ENCODE data around the gene CSNK1G2.

The CSNK1G2 gene

DNA sequence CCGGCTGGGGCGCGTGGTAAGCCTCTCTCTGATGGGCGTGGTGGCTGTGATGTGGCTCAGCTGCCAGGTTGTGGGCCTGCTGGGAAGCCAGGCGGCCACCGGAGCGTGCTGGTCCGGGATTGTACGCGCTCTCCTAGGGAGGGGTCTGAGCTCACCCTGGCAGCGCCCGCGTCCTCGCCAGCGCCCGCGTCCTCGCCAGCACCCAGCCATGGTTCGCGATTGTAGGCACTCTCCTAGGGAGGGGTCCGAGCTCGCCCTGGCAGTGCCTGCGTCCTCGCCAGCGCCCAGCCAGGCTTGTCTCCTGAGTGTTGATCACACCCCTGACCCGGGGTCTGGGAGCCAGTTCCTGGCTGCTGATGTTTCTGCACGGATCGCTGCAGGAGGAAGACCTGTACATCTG lies 22.0 kb upstream of the CSNK1G2 start:
- DNase-seq (ENCODE audit: low spot score): no peak

DNA sequence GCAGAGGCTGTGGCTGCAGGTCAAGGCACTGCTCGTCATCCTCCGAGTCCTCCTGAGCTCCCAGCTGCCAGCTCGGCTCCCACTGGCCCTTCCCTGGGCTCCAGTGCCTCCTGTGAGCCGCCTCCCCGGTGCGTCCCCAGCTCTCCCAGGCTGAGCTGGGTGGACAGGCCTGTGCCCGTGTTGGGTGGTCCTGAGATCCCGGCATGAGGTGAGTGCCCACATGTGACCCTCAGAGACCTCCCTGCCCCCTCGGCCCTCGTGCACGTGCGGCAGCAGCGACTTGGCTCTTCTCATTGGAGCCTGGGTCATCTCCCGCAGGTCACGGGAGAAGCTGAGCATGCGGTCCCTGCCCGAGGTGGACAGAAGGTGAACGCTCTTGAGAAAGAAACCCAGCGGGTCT lies 20.3 kb upstream of the CSNK1G2 start:
- no peak for DNase-seq (ENCODE audit: low spot score)

DNA sequence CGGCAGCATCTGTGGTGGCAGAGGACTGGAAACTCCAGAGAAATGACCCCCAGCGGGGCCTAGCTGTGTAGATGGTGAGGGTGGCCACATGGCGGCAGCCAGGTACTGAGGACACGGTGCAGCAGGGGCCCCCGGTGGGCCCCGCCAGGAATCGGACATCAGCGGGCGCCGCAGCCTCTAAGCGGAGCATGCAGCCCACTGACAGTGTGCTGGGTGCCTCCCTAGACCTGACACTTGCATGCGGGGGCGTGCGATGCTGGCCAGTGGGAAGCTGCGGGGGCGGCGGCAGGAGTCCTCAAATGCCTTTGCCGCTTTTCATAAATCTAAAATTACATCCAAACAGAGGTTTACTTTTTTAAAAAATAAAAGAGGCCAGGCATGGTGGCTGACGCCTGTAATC lies 19.6 kb upstream of the CSNK1G2 start:
- DNase-seq (ENCODE audit: low spot score): no peak

DNA sequence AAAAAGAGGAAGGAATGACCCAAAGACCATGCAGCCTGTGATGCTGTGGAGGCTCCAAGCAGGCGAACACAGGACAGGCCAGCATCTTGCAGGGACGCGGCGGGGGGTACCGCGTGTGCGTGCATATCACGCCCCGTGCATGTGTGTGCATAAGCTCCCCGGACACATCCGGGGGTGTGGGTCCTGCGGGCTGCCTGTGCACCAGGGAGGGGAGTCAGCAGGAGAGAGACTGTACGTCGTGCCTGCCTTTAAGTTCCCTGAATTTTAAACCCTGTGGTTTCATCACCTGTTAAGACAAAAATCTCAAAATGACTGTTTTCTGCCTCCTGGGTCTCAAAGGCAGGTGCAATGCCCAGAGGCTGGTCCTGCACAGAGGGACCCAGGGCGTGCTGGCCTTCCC lies 19.1 kb upstream of the CSNK1G2 start:
- DNase-seq (ENCODE audit: low spot score): no peak

DNA sequence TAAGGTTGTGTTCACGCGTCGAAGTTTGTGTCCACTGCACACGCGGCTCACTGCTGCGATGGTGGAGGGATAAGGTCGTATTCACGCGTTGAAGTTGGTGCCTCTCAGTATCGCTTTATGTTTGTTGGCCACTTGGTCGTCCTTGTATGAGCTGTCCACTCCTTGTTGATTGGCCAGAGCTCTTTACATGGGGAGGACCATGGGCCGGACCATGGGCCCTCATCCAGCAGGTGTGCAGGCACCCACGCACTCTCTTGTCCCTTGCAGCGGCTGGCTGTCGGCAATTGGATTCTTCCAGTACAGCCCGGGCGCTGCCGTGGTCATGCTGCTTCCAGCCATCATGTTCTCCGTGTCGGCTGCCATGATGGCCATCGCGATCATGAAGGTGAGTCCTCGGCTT lies 18.2 kb upstream of the CSNK1G2 start:
- DNase-seq (ENCODE audit: low spot score): no peak

DNA sequence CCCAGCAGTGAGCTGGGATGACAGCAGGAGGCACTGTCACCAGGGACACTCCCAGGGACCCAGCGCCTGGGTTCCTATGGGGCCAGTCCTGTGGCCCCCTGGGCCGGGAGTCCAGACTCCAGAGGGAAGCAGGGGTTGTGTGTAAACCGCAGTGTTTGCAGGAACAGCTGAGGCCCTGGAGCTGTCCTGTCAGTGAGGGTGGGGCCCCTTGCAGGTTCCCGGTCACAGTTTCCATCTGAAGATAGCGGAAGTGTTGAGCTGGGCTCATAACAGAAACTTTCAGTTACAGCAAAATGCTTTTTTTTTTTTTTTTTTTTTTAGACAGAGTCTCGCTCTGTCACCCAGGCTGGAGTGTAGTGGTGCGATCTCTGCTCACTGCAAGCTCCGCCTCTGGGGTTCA lies 17.7 kb upstream of the CSNK1G2 start:
- no peak for DNase-seq (ENCODE audit: low spot score)

DNA sequence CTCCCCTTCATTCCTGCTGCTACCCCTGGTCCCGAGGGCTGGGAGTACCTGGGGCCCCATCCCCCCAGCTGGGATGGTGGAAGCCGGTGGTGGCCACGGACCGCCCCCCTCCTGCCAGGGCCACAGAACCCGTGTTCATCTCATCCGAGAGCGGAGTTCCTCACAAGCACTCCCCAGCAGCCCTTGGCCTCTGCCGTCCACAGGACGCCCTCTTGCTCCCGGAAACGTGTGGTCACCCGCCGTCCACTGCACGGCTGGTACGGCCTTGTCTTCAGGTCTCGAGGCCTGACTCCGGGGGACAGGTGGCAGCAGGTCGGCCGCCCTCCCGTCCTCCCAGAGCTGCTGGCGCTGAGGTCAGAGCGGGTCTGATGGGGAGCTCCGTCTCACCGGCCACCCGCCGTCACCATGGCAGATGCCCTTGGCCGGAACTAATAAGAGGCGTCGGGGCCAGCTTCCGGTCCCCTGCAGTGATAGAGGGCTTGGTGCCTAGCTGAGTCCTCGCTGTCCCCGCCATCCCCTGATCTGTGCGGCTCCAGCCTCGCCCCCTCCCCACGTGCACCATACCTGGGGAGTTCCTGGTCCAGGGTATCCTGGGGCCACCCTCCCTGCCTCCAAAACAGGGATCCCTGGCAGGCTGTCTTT lies 16.5 kb upstream of the CSNK1G2 start:
- DNase-seq (ENCODE audit: low spot score): no peak

DNA sequence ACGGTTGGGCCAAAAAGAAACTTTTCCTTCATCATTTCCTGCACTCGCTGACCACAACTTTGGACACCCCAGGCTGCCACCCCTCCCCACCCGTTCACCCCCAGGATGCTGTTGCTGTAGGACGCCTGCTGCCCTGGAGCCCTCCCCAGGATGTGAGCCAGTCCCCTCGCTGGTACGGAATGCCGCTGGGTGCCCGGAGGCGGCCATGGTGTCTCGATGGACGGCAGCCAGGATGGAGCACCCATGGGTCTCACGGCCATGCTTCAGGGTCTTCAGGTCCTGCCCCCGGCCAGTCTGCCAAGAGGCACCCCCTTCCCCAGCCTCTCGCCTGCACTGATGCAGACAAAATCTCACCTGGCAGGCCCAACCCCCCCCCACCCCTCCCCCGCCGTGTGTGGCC lies 15.4 kb upstream of the CSNK1G2 start:
- DNase-seq (ENCODE audit: low spot score): no peak

DNA sequence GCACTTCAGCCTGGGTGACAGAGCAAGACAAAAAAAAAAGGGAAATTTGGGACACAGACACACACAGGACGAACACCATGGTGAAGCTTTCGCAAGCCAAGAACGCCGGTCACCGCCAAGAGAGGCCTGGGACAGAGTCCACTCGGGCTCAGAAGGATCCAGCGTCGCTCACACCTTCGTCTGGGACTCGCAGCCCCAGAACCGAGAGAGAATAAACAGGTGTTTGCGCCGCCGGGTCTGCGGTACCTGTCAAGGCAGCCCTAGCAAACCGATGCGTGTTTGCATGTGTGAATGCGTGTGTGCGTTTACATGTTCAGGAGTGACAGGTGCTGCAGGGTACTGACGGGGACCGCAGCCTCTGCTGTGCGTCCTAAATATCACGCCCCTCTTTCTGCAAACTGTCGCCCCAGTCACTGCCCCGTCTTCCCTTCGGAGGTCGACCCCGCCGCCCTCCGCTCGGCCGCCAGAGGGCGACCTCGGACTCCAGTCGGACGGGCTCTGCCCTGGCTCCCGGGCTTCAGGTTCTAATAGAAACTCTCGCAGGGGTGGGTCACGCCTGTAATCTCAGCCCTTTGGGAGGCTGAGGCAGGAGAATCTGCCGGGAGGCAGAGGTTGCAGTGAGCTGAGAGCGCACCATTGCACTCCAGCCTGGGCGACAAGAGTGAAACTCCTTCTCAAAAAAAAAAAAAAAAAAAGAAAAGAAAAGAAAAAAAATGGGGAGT lies 11.8 kb upstream of the CSNK1G2 start:
- peak; percentile 91 for DNase-seq (ENCODE audit: low spot score)

DNA sequence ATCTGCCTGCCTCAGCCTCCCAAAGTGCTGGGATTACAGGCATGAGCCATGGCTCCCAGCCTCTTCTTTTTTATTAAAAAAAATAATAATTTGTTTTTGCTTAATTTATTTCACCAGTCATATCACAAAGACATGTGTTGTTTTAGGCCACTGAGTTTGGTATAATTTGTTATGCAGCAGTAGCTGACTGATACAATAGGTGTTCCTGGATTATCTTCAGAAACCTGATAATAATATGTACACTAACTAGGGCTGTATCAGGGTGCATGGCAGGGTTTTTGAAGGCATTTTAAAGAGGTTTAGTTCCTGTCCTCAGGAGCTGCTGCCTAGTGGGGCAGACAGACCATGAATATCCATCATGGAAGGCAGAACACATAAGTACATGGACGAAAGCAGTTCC lies 9.5 kb upstream of the CSNK1G2 start:
- DNase-seq (ENCODE audit: low spot score): no peak

DNA sequence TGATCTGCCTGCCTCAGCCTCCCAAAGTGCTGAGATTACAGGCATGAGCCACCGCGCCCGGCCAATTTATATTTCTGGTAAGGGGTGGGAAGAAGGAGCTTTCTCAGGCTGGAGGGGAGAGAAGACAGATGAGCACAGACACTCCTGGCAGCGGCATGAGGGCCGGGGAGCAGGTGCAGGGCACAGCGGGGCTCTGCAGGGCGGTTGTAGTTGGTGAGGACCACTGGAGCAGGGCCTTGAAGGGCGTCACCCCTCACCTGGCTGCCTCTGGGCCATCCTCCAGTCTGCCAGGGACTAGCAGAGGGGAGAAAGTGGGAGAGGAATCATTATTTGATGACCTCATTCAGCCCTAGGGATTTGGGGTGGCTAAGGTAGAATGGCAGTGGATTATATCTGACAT lies 8.6 kb upstream of the CSNK1G2 start:
- no peak for DNase-seq (ENCODE audit: low spot score)

DNA sequence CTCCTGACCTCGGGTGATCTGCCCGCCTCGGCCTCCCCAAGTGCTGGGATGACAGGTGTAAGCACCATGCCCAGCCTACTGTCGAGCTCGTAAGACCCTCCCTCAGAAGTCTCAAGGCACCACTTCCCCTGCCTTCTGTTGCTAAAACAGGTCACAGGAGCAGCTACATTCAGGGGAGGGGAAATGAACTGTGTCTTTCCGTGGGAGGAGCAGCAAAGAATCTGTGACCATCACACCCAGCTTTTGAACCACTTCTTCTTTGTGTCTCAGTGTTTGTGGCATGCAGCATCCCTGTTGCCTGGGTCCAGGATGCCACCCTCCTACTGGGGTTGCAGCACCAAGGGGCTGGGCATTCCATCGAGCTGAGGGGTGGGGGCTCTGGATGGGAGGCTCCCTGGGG lies 7.7 kb upstream of the CSNK1G2 start:
- DNase-seq (ENCODE audit: low spot score): no peak

DNA sequence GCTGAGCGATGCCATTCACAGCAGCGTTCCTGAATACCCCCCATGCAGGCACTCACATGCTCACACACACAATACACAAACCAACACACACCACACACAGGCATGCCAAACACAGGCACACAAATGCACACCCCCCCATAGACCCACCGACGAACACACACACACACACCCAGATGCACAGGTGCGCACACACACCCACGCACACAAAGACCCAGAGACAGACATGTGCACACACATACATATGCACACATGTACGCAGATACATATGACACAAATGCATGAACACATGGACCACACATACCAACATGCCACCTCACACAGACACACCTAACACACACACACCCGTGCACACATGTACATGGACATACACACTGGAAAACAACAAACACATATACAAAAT lies 7.0 kb upstream of the CSNK1G2 start:
- no peak for DNase-seq (ENCODE audit: low spot score)

DNA sequence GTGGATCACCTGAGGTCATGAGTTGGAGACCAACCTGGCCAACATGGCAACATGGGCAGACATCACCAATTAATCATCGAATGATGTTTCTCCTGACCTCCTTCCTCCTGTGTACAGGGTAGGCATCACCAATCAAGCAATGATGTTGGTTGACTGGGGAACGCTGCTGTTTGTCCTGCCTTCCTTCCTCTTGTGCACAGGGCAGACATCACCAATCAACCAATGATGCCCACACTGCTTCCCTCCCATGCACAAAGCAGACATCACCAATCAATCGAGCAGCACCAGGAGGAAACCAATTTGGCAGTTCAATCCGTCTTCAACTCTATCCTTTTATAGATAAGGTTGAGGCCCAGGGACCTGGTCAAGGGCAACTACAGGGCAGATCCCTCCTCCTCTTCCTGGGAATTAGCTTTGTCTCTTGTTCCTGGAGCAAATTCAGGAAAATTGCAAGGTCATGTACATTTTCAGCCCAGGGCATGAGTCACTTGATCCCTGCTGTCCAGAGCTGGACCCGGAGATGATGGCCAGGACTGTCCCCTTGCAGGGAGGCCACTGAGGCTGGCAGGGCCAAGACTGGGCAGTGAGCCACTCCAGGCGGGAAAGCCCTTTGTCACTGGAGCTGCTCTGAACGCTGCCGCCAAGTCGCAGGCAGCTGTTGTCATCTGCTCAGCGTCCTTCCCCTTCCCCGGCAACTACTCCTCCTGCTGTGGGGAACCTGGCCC lies 5.3 kb upstream of the CSNK1G2 start:
- no peak for DNase-seq (ENCODE audit: low spot score)

DNA sequence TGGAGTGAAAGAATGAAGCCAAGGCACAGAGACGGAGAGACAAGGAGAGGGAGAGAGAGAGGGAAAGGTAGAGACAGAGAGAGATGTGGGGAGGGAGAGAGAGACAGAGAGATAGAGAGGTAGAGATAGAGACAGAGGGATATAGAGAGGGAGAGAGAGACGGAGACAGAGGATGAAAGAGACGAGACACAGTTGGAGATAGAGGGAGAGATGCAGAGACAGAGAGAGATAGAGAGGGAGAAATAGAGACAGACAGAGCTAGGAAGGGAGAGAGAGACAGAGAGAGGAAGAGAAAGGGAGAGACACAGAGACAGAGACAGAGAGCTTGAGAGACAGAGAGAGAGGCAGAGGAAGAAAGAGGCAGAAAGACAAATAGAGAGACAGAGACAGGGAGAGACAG lies 4.5 kb upstream of the CSNK1G2 start:
- DNase-seq (ENCODE audit: low spot score): no peak

DNA sequence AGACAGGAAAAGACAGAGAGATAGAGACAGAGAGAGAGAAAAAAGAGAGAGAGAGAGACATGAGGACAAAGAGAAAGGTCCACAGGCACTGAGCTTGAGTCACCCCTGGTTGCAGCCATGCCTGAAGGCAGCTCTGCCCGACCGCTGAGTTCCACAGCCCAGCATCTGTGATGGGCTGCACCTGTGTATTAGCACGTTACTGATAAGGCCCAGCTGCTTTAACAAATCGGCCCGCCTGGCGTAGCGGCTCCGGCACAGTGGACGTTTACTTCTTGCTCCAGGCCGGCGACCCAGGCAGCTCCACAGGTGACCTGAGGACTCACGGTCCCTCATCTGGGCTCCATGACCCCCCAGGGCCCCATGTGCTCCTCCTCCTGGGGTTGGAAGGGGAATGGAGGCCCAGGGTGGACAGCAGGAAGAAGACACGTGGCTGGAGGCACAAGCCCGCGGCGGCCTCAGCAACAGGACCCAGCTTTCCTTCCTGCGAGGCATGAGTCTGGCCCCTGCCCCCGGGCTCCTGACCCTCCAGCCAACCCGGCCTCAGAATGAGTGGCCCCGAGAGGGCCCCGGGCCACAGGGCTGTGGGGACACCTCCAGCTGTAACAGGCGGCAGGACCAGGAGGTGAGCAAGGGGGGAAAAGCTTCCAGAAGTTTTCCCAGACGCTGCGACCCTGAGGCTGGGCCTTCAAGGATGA lies 3.9 kb upstream of the CSNK1G2 start:
- no peak for DNase-seq (ENCODE audit: low spot score)

DNA sequence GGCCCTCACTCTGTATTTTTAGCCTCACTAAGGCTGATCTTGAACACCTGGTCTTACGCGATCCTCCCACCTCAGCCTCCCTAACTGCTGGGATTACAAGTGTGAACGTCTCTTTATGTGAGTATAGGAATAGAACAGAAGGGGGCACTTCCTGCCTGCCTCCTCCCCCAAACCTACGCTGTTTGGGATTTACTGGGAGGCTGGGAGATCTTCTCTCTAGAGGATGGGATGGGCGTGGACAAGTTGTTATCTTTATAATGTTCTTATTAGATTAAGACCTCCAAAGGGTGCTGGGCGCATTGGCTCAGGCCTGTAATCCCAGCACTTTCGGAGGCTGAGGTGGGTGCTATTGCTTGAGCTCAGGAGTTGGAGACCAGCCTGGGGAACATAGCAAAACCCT lies 2.9 kb upstream of the CSNK1G2 start:
- no peak for DNase-seq (ENCODE audit: low spot score)

DNA sequence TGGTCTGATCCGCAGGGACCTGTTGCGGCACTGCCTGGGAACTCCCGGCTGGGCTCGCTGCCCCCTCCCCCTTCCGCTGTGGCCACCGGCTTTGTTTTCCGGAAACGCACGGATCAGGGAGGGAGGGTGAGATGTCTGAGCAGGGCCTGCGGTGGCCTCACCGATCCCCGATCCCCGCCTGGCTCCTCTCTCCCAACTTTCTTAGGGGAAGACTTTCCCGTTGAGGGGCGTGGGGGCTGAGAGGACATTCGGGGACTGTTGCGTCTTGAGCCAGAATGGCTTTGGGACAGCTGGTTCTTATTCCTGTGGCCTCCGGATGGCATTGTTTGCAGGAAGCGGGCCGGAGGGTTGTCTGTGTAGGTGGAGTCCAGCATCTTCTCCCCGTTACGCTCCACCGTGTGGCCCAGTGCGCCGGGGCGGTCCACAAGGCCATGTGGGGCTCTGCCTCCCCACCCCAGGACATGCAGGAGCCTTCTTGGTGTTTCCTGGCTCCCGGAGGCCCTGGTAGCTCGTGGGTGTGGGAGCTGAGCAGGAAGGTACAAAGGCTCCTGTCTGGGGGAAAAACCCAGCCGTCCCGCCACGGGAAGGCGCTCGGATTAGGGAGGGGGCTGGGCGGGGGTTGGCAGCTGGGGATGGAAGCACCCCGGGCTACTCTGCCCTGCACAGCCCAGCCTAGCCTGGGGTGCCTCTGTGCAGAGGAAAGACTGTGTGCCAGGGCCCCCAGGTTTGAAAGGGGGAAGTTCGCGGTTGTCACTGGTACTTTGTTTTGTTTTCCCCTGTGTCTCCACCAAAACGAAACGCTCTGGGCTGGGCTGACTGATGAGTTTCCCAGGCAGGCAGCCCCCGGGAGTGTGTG lies 1.3 kb downstream of the CSNK1G2 start:
- peak; percentile 81 for DNase-seq (ENCODE audit: low spot score)

DNA sequence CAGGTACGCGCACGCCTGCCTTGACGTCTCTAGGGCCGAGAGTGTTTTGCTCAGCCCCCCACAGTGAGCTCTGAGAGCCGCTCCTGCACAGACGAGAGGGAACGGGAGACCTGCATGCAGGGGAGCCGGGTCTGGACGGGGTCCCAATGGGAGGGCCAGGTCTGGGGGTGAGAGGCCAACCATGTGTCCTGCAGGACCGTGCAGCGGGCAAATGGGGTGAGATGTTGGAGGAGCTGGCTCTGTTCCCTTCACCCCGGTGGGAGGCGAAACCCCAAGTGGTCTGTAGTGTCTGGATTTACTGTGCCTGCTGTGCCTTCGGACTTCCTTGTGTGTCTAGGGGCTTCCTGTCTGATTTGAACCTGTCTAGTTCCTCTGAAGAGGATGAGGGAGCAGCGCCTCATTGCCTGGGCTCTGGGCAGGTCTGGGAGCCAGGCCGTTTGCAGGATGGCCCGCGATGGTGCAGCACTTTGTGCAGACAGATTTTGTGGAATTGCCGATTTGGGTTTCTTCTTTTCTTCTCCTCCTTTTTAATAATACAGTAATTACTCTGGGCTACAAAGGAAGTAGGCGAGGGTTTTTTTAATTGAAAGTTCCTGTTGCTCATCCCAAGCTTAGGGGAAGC lies 2.1 kb downstream of the CSNK1G2 start:
- DNase-seq (ENCODE audit: low spot score): no peak

DNA sequence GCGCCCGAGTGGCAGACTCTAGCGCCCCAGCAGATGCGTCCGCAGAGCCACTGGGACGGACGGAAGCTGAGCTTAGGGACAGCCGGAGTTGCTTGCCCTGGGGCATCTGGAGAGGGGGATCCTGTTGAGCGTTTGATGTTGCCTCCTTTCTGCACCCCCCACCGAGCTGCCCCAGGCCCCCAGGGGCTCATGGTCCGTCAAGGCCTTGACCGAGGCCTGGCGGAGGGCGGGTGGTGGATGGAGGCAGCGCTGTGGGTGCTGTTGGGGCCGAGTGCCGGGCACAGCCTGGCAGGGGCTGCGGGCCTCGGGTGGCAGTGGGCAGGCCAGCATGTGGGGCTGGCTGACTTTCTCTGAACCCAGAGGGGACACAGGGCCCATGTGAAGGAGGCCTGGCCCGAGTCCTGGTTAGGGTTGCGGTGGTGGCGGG lies 2.7 kb downstream of the CSNK1G2 start:
- no peak for DNase-seq (ENCODE audit: low spot score)
